HL-60/S4 (cell line): ENCODE data around the gene PCDHGB2.
"Not testable (repeated sequence)": the region's sequence is repeated elsewhere in the genome, so short reads cannot be mapped to it uniquely, and the experiment has no call there.

Source experiments
- in situ Hi-C: fragments of 300-500 bp; cut with MboI; formaldehyde crosslinking; loops from 2 replicates; pipeline ENCODE4 v1.14.3; 2022; ENCODE audit warnings: low sequenced_read_pairs

The PCDHGB2 gene

DNA sequence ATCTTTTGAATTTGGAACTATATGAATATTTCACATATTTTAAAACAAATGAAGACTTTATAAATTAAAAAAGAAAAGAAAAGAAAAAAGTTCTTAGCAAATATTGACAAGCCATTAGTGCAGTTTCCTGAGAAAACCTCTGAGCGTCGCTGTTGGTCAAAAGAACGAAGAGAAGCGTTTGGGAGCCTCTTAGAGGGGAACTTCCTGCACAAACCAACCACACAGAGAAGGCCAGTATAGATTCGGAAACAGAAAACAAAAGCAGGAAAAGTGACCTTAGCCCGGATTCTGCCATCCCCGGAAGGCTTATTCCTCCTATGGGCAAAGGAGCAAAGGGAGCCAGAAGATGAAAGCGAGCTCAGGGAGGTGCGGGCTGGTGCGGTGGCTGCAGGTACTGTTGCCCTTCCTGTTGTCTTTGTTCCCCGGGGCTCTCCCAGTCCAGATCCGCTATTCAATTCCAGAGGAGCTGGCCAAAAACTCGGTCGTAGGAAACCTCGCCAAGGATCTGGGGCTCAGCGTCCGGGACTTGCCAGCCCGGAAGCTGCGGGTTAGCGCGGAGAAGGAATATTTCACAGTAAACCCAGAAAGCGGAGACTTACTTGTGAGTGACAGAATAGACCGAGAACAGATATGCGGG is at the start of gene PCDHGB2:
PCDHGB2 (plus strand) TSS at position 205 of the 637 bp plus-strand sequence; CDS start at position 347, 142 bp downstream.
- in situ Hi-C loops: no loop called here

DNA sequence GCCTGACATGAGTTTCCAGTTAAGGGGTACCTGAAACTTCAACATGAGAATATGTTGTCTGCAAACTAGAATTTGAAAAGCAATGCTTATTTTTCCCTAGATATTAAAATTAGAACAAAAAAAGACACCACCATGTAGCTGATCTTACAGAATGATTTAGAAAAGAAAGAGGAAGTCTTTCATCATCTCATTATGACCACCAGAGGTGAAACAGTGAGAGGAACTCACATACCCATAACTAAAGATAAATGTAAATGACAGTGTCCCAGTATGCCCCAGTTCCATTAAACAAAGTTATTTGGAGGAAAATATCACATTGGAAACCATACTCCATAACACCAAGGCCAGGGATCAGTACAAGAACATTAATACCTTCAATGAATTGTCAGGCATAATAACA is 46.1 kb upstream of the PCDHGB2 start:
- in situ Hi-C loops: no loop called here

DNA sequence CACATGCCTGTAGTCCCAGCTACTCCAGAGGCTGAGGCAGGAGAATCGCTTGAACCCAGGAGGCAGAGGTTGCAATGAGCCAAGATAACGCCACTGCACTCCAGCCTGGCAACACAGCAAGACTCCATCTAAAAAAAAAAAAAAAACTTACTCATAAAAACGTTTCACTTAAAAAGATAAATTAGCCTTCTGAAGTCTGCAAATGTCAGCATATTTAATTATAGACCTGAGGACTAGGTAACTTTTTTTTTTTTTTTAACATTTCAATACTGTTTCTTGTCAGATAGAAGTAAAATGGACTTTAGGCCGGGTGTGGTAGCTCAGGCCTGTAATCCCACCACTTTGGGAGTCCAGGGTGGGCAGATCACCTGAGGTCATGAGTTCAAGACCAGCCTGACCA is 42.8 kb upstream of the PCDHGB2 start:
- in situ Hi-C loops: not testable (repeated sequence)

DNA sequence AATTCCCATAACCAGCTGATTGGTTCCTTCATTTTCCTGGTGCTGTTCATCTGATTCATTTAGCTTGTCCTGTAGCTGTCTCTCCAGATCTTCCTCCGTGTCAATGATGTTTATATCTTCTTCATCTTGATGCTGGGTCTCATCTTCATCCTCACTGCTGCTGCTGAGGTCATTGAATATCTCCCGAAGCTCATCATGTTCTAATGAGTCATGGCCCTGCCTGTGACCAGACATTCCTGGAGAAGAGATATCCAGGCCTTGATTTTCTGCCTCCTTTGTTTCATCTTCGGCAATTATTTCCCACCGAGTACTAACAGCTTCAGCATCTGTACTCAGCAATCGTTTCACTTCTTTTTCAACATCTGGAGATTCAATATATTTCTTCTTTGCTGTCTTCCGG is 40.6 kb upstream of the PCDHGB2 start:
- in situ Hi-C loops: no loop called here

DNA sequence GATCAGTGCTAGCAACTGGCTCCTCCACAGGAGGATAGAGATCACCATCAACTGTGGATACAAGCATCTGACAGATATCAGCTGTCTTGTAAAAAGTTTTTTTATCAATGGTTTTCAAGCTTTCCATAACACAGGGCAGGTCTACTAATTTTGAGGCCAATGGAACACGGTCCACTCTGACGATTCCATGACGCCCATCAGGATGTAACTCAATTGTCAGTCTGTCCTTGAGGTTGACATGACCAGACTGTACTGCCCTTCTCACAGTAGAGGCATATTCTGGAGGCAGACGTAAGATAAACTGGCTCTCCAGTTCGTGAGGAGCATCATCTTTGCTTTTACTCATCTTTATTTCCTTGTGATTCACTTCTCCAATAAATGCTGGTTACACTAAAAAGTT is 40.1 kb upstream of the PCDHGB2 start:
- in situ Hi-C loops: no loop called here

DNA sequence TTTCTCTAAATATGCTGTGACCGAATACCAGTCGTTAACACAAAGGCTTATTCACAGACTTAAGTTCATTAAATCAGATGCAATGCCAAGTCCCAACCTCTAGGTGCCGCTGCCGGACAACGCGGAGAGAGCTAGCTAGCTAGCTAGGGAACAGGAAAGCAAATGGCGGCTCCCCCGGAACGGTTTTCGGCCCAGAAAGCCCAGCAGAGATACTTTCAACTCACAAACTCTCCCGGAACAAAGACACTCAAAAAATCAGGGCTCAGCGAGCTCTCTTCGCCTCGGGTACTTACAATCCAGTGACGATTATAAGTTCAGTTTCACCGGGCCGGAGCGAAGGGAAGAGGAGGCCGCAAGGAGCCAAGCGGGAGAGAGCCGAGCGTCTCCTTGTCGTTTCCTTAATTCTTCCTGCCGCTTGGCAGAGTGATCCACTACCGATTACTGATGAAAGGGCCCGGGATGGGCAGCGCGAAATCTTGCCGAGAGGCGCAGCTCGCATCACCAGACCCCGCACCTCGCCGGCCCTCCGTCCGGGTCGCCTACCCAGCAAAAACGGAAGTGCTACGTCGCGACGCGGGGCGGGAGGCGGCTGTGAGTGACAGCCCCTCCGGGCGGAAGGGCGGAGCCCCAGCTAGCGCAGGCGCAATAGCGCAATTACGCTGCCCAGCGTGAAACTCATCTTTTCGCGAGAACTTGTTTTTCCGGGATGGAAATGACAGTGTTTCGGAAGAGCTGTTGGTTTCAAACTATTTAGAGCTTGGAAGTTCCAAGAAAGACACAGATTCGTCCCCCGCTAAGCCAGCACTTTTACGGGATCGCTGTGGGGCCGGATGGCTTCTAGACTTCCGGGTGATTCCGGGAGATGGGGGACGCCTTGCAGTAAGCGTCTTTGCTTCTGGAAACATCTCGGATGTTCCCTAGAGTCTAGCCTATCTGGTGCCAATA is 39.3 kb upstream of the PCDHGB2 start, which contains the start of gene TAF7:
TAF7 (minus strand) TSS at position 560 of the 945 bp plus-strand sequence. CDS start 740 bp downstream, outside the sequence.
- in situ Hi-C loops: no loop called here

DNA sequence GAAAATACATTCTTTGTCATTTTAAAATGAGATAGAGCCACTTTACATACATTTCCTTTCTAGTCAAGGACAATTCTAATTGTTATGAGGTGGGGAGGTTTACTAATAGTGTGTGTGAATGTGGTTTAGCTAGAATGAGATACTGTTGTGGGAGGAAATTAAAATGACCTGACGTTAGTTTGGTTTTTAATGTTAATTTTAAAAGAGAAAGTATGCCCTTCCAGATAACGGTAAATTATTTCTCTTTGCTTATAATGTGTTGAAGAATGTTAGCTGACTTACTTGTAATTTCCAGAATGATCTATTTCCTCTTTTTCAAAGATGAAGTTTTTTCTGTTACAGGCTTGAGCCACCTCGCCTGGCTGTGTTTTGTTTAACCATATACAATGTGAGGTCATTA is 37.5 kb upstream of the PCDHGB2 start:
- in situ Hi-C loops: no loop called here

DNA sequence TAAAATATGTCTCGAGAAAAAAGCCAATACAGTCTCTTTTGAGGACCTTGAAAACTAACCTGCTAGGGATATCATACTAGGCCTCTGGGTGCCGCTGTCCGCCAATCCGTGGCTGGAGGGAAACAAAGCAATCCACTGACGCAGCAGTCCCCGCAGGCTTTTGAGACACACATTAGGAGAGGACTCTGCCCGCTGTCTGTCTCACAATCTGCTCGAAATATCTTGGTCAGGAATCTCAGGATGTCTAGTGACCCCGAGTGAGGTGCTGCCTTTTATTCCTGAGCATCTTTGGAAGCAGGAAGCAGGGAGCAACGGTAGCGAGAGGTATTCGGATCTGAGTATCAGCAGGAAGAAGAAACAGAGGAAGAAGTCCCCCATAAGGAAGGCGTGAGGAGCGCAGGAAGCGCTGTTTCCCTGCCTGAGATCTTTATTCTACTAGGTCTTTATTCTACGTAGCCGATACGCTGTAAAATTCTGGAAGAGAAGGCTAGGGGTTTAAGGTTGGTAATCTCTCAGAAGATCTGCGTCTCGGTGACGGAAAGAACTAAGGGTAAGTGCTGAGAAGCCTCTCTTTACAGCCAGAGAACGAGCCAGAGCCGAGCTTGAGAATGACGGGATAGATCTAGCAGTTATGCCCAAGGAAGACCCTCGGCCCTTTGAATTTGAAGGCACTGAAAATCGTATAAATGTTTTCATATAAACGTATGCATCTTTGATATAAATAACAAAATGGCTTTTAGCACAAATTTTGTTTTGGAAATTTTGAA is 33.5 kb upstream of the PCDHGB2 start:
- in situ Hi-C loops: no loop called here

DNA sequence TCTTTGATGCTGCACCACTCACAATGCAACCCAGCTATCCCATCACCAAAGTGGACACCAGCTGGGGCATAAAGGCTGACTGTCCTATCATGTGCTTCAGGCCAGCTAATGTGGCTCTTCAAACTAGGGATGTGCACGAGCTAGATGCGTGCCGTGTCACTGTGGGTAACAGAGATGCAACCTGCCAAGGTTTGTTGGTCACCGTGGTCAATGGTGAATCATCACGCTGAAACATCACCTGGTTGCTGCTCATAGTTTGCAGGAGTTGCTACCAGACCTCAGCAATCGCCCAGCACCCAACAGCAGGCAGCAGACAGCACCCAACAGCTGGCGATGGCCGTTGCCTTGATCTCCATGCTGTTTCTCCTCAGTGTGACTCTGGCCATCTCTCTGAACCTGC is 31.6 kb upstream of the PCDHGB2 start:
- in situ Hi-C loops: no loop called here

DNA sequence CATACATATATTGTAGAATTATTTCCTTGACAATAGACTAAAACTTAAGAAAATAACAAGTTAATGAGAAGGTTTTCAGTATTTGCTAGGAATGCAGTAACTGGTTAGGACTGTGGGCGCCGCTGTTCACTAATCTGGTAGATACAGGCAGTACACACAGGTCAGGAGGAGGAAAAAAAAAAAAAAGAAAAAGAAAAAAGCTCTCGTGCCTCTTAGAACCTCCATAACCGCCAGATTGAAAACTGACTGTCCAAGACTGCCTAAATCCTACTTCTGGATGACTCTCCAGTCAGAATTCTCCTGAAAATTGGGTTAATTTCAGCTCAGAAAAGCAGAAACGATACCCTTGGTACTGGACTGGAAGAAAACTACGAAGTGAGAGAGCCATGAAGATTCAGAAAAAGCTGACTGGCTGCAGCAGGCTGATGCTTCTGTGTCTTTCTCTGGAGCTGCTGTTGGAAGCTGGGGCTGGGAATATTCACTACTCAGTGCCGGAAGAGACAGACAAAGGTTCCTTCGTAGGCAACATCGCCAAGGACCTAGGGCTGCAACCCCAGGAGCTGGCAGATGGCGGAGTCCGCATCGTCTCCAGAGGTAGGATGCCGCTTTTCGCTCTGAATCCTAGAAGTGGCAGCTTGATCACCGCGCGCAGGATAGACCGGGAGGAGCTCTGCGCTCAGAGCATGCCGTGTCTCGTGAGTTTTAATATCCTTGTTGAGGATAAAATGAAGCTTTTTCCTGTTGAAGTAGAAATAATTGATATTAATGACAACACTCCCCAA is 29.3 kb upstream of the PCDHGB2 start, which contains the start of gene PCDHGA1:
PCDHGA1 (plus strand) TSS at position 216 of the 782 bp plus-strand sequence.
- in situ Hi-C loops: no loop called here

DNA sequence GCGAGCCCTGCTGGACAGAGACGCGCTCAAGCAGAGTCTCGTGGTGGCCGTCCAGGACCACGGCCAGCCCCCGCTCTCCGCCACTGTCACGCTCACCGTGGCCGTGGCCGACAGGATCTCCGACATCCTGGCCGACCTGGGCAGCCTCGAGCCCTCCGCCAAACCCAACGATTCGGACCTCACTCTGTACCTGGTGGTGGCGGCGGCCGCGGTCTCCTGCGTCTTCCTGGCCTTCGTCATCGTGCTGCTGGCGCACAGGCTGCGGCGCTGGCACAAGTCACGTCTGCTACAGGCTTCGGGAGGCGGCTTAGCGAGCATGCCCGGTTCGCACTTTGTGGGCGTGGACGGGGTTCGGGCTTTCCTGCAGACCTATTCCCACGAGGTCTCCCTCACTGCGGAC is 27.2 kb upstream of the PCDHGB2 start:
- in situ Hi-C loops: not testable (repeated sequence)

DNA sequence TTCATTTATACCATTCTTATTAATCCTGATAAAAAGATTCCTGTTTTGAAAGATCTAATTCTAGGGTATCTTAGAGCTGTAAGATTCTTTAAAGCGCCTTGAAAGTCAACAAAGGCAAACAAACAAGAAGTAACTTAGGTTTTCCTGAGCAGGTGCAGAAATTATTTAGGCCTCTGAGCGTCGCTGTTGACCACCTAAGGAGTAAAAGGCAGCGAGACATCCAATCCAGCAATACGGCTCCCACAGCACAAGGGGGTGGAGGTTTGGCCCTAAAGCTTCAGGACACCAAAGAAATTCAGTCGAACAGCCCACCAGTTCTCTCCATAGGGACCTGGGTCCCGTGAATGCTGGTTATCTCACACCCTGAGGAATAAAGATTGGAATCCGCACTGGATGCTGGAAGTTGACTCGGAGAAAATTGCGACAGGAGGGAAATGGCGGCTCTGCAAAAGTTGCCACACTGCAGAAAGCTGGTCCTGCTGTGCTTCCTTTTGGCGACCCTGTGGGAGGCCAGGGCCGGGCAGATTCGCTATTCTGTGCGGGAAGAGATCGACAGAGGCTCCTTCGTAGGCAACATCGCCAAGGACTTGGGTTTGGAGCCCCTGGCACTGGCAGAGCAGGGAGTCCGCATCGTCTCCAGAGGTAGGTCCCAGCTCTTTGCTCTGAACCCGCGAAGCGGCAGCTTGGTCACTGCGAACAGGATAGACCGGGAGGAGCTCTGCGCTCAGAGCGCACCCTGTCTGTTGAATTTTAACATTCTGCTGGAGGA is 21.1 kb upstream of the PCDHGB2 start, which contains the start of gene PCDHGA2:
PCDHGA2 (plus strand) TSS at position 223 of the 769 bp plus-strand sequence.
- in situ Hi-C loops: no loop called here

DNA sequence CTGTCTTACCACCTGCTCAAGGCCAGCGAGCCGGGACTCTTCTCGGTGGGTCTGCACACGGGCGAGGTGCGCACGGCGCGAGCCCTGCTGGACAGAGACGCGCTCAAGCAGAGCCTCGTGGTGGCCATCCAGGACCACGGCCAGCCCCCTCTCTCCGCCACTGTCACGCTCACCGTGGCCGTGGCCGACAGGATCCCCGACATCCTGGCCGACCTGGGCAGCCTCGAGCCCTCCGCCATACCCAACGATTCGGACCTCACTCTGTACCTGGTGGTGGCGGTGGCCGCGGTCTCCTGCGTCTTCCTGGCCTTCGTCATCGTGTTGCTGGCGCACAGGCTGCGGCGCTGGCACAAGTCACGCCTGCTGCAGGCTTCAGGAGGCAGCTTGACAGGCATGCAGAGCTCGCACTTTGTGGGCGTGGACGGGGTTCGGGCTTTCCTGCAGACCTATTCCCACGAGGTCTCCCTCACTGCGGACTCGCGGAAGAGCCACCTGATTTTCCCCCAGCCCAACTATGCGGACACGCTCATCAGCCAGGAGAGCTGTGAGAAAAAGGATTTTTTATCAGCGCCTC is 18.9 kb upstream of the PCDHGB2 start:
- in situ Hi-C loops: not testable (repeated sequence)

DNA sequence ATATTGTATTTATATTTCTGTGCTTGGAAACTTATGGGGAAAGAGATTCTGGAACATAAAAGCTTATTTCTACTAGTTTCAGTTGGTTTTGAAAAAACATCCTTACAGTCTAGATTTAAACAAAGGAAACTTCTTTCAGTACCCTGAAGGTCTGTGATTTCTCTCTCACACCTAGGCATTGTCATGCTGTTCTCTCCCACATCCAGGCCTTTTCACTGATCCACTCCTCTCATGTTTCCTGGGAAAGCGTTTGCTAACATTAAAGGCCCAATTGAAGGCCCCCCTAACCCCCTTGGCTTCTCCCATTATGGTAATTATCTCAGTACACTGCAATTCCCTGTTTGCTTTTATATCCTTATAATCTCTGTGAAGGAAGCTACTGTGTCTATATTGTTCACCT is 17.0 kb upstream of the PCDHGB2 start:
- in situ Hi-C loops: no loop called here

DNA sequence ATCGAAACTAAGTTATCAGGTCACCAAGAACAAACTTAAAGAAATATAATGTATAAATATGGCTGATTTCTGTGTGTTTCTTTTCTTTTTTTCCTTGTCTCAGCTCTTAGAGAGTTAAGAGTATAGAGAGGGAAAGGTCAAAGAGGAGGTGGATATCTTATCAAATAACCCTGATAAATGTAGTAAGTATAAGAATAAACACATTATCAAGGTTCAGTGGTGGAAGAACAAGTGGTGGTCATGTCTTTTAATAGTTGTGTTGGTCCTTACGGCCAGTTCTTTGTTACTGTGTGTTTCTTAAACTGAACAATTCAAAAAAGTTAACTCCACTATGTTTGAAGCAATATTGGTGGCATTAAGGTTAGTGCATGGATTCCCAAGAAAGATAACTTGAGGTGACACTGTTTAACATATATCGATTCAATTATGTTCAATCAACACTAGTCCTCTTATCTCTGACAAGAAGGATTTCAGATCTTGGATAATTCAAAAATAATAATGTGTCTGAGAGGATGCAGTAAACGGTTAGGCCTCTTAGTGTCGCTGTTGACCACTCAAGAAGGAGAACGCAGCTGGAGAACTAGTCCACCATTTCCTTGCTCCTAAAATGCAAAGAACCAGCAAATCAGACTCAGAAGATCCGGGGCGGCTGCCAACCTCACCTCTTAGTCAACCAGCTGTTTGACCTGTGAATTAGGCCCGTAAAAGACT is 16.4 kb upstream of the PCDHGB2 start, which contains the start of gene PCDHGA3:
PCDHGA3 (plus strand) TSS at position 588 of the 711 bp plus-strand sequence. CDS start 205 bp downstream, outside the sequence.
- in situ Hi-C loops: no loop called here

DNA sequence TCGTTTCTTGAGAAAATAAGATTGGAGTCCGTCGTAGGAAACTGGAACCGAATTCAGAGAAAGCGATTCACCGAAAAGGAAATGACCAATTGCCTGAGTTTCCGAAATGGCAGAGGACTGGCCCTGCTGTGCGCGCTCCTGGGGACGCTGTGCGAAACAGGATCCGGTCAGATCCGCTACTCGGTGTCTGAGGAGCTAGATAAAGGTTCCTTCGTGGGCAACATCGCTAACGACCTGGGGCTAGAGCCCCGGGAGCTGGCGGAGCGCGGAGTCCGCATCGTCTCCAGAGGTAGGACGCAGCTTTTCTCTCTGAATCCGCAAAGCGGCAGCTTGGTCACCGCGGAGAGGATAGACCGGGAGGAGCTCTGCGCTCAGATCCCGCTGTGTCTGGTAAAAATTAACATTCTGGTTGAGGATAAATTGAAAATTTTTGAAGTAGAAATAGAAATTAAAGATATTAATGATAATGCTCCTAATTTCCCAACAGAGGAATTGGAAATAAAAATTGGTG is 15.8 kb upstream of the PCDHGB2 start:
- in situ Hi-C loops: no loop called here

DNA sequence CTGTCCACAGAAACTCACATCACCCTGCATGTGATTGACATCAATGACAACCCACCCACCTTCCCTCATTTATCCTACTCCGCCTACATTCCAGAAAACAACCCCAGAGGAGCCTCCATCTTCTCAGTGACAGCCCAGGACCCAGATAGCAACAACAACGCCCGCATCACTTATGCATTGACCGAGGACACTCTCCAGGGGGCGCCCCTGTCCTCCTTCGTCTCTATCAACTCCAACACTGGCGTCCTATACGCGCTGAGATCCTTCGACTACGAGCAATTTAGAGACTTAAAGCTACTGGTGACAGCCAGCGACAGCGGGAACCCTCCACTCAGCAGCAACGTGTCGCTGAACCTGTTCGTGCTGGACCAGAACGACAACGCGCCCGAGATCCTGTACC is 14.5 kb upstream of the PCDHGB2 start:
- in situ Hi-C loops: no loop called here

DNA sequence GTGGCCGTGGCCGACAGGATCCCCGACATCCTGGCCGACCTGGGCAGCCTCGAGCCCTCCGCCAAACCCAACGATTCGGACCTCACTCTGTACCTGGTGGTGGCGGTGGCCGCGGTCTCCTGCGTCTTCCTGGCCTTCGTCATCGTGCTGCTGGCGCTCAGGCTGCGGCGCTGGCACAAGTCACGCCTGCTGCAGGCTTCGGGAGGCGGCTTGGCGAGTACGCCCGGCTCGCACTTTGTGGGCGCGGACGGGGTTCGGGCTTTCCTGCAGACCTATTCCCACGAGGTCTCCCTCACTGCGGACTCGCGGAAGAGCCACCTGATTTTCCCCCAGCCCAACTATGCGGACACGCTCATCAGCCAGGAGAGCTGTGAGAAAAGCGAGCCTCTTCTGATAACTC is 13.8 kb upstream of the PCDHGB2 start:
- in situ Hi-C loops: not testable (repeated sequence)
